Natural killer cell treated with Interleukin-12 subunit alpha and Interleukin-12 subunit beta and Interleukin-15 and Interleukin-18, amount 100 ng/mL, for 72 hours (primary cell): ENCODE results near the gene ETNPPL. TPM values are rescaled to one million over a fixed set of nuclear protein-coding genes. Genes with fewer than 3 reads are reported as not detected.

Source experiments
- ATAC-seq, 2 donors: fragments of 150-1000 bp; cut with Tn5 transposase in 1 of 2; sonication (Bioruptor Pico), chemical (Tn5 transposase) in 1 of 2; 2 replicates each; pipeline ENCODE4 v1.10.0; 2021
- DNase-seq: peaks from one replicate; pipeline ENCODE4 v3.0.0; 2022; ENCODE audit warnings: low spot score
- H3K27ac Mint-ChIP-seq, 2 donors: 1 replicate in 1 of 2; 2 replicates in 1 of 2; pipeline ENCODE4 v1.8.0; 2022; ENCODE audit warnings: mixed read lengths in 2 of 2, mild to moderate bottlenecking in 1 of 2, moderate library complexity in 1 of 2
- H3K27me3 Mint-ChIP-seq, 2 donors: 1 replicate in 1 of 2; 2 replicates in 1 of 2; pipeline ENCODE4 v1.8.0; 2022; ENCODE audit warnings: mixed read lengths in 2 of 2
- H3K36me3 Mint-ChIP-seq: one replicate; pipeline ENCODE4 v1.8.0; 2022; ENCODE audit warnings: mixed read lengths
- H3K4me1 Mint-ChIP-seq, 2 donors: 1 replicate in 1 of 2; 2 replicates in 1 of 2; pipeline ENCODE4 v1.8.0; 2022; ENCODE audit warnings: low read depth in 2 of 2, mixed read lengths in 2 of 2, mild to moderate bottlenecking in 1 of 2
- H3K4me3 Mint-ChIP-seq: one replicate; pipeline ENCODE4 v1.8.0; 2022; ENCODE audit warnings: mixed read lengths
- H3K9me3 Mint-ChIP-seq: 2 replicates; pipeline ENCODE4 v1.8.0; 2022; ENCODE audit warnings: mixed read lengths
- total RNA-seq, 2 donors: library from RNA; stranded (reverse); gene quantifications; one replicate each; pipeline ENCODE4 v1.2.3, GENCODE V29; 2022

ETNPPL gene
- total RNA-seq, 2 donors from 2014 or later, result not detected

- Mint-ChIP-seq H3K4me3 (no peak overlapping the region), H3K27me3 (peaks cover 4 to 20% of the 10 kb centered on the region in 2 donors)
- no peak for ATAC-seq
Measured at GRCh38 chr4:108703370-108703769, 59.5 kb downstream of the ETNPPL start.

GRCh38 chr4:108702960-108703359 lies 59.9 kb downstream of the ETNPPL start:
- Mint-ChIP-seq H3K36me3 (no peaks in the 10 kb centered on the region), H3K4me3 (no peak overlapping the region), H3K4me1 (peaks cover 7 to 10% of the 10 kb centered on the region in 2 donors), H3K27me3 (peaks cover 5 to 24% of the 10 kb centered on the region in 2 donors), H3K27ac (no peak overlapping the region), H3K9me3 (no peaks in the 10 kb centered on the region)
- ATAC-seq (no peak), DNase-seq (no peak)

More at GRCh38 chr4:108703370-108703769, 59.5 kb downstream of the ETNPPL start:
- peaks cover 7 to 10% of the 10 kb centered on the region in 2 donors for H3K4me1 Mint-ChIP-seq
- no peaks in the 10 kb centered on the region for H3K36me3 Mint-ChIP-seq
- H3K9me3 Mint-ChIP-seq, result no peaks in the 10 kb centered on the region
- DNase-seq, result no peak
- H3K27ac Mint-ChIP-seq, result no peak overlapping the region

GRCh38 chr4:108700081-108700757 lies 62.6 kb downstream of the ETNPPL start:
- Mint-ChIP-seq H3K36me3 (no peaks in the 10 kb centered on the region), H3K27ac (no peak overlapping the region), H3K4me1 (peaks cover 7 to 10% of the 10 kb centered on the region in 2 donors), H3K4me3 (no peak overlapping the region), H3K27me3 (peaks cover 5 to 24% of the 10 kb centered on the region in 2 donors), H3K9me3 (no peaks in the 10 kb centered on the region)
- ATAC-seq (no peak), DNase-seq (no peak)

GRCh38 chr4:108696160-108696559 lies 66.7 kb downstream of the ETNPPL start:
- Mint-ChIP-seq H3K4me3 (no peak overlapping the region), H3K27me3 (peaks cover 5 to 19% of the 10 kb centered on the region in 2 donors), H3K36me3 (no peaks in the 10 kb centered on the region), H3K9me3 (no peaks in the 10 kb centered on the region), H3K27ac (no peak overlapping the region), H3K4me1 (no peaks in the 10 kb centered on the region)
- DNase-seq, result no peak
- ATAC-seq, result no peak

- Mint-ChIP-seq H3K27ac (no peak overlapping the region), H3K4me1 (no peaks in the 10 kb centered on the region), H3K36me3 (no peaks in the 10 kb centered on the region), H3K4me3 (no peak overlapping the region), H3K27me3 (peaks cover 5 to 16% of the 10 kb centered on the region in 2 donors), H3K9me3 (no peaks in the 10 kb centered on the region)
- ATAC-seq (no peak), DNase-seq (no peak)
Measured at GRCh38 chr4:108695062-108695461, 67.8 kb downstream of the ETNPPL start.

- Mint-ChIP-seq H3K9me3 (no peaks in the 10 kb centered on the region), H3K27me3 (peaks cover 5 to 19% of the 10 kb centered on the region in 2 donors), H3K4me3 (no peak overlapping the region), H3K36me3 (no peaks in the 10 kb centered on the region), H3K4me1 (no peaks in the 10 kb centered on the region), H3K27ac (no peak overlapping the region)
- DNase-seq (no peak), ATAC-seq (no peak)
Measured at GRCh38 chr4:108694423-108694822, 68.4 kb downstream of the ETNPPL start.

GRCh38 chr4:108693819-108694218 lies 69.0 kb downstream of the ETNPPL start:
- H3K4me3 Mint-ChIP-seq, result no peak overlapping the region
- no peak overlapping the region for H3K27ac Mint-ChIP-seq
- DNase-seq, result no peak
- no peaks in the 10 kb centered on the region for H3K9me3 Mint-ChIP-seq
- no peaks in the 10 kb centered on the region for H3K36me3 Mint-ChIP-seq
- H3K27me3 Mint-ChIP-seq, result peaks cover 5 to 15% of the 10 kb centered on the region in 2 donors
- ATAC-seq, result no peak
- no peaks in the 10 kb centered on the region for H3K4me1 Mint-ChIP-seq

- Mint-ChIP-seq H3K4me1 (no peaks in the 10 kb centered on the region), H3K36me3 (no peaks in the 10 kb centered on the region), H3K9me3 (no peaks in the 10 kb centered on the region), H3K27ac (no peak overlapping the region), H3K27me3 (peaks cover 0 to 9% of the 10 kb centered on the region in 2 donors), H3K4me3 (no peak overlapping the region)
- no peak for ATAC-seq
- DNase-seq, result no peak
Measured at GRCh38 chr4:108693211-108693610, 69.6 kb downstream of the ETNPPL start.

Other genes starting within 250 kb of the ETNPPL start
- gene RPL34, start 142.5 kb downstream of the ETNPPL start, total RNA-seq, result 100 to 1,000 TPM; 712 to 767 TPM
- 10 to 100 TPM; 62.8 to 81.9 TPM for gene OSTC, start 112.5 kb downstream of the ETNPPL start, total RNA-seq